Gastrocnemius medialis (tissue), 4 donors: ENCODE measurements around the gene UTY.

ENCODE experiments used
- CTCF ChIP-seq, 5 experiments: fragments of 450-650 bp in 3 of 5; fragments of 200-600 bp in 2 of 5; sonication (generic) in 2 of 5; IDR thresholded peaks in 4 of 5; conservative IDR thresholded peaks in 1 of 5; 1 replicate in 4 of 5; 2 replicates in 1 of 5; pipeline ENCODE4 v1.5.1; 2016 to 2019; ENCODE audit warnings: antibody characterized with exemption in 5 of 5, mild to moderate bottlenecking in 3 of 5, moderate library complexity in 3 of 5
- POLR2A ChIP-seq, 2 donors: fragments of 450-650 bp; IDR thresholded peaks; one replicate each; pipeline ENCODE4 v1.6.1; 2017; ENCODE audit warnings: antibody characterized with exemption in 2 of 2, mild to moderate bottlenecking in 2 of 2, moderate library complexity in 2 of 2

DNA sequence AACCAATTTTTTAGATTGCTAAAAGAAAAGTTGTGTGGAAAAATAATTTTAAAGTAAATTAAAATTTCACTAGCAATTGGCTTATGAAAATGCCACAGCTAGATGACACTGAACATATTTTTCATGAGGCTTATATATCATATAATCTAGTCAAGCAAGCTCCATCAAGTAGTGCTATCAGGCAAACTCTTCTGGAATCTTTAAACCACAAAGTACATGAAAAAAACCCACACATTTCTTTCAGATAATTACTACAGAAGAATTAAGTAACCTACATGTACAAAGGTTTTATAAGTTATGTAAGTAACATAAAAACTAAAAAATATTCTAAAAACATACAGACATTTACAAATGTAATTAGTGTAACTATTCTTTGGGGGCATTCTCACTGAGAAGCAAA is 229.4 kb downstream of the UTY start:
- TF ChIP-seq CTCF (IDR thresholded peaks at IDR 0.05 in 4 of 5, conservative IDR thresholded peaks at IDR 0.05 in 1 of 5): no peak
- no peak for TF ChIP-seq POLR2A (IDR thresholded peaks at IDR 0.05)
